ENCODE results near the gene SCCPDH.
A peak's percentile ranks its signal among the peaks of the same experiment; 100 is the strongest.
"Not testable (repeated sequence)": the region's sequence is repeated elsewhere in the genome, so short reads cannot be mapped to it uniquely, and the experiment has no call there.

Gene SCCPDH

GRCh38 chr1:246726255-246726679, 2.1 kb downstream of the SCCPDH start:
- Histone ChIP-seq H3K27me3 (replicated peaks) (no peaks in the 10 kb centered on the region), H3K36me3 (replicated peaks) (peaks cover 28% of the 10 kb centered on the region), H3K4me3 (ENCODE audit: low read depth, low read length) (no peak overlapping the region), H3K27ac (no peak overlapping the region)
- no peak for DNase-seq
- in situ Hi-C loops (cut with HindIII; ENCODE audit: low pct_ligation_motif_present, low sequenced_read_pairs): no loop called here
- TF ChIP-seq, protein P1, sequence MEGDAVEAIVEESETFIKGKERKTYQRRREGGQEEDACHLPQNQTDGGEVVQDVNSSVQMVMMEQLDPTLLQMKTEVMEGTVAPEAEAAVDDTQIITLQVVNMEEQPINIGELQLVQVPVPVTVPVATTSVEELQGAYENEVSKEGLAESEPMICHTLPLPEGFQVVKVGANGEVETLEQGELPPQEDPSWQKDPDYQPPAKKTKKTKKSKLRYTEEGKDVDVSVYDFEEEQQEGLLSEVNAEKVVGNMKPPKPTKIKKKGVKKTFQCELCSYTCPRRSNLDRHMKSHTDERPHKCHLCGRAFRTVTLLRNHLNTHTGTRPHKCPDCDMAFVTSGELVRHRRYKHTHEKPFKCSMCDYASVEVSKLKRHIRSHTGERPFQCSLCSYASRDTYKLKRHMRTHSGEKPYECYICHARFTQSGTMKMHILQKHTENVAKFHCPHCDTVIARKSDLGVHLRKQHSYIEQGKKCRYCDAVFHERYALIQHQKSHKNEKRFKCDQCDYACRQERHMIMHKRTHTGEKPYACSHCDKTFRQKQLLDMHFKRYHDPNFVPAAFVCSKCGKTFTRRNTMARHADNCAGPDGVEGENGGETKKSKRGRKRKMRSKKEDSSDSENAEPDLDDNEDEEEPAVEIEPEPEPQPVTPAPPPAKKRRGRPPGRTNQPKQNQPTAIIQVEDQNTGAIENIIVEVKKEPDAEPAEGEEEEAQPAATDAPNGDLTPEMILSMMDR (IDR thresholded peaks at IDR 0.05; ENCODE audit: low read depth, low read length, missing control alignments): no peak

DNA sequence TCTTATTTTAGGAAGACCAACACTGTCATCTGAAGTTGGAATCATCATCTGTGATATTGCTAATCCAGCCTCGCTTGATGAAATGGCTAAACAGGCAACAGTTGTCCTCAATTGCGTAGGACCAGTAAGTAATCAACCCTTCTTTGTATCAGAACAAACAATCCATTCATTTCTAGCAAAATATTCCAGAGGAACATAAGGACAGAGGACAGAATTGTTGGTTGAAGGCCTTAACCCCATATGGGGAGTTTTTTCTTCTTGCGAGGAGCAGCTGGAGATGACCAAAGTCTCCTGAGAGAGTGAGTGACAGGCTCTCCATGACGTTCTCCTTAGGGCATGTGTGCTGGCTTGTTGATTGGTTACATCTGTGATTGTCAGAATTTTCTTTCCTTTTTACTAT, 2.7 kb downstream of the SCCPDH start:
- H3K4me3 ChIP-seq (ENCODE audit: low read depth, low read length): no peak overlapping the region
- no peak overlapping the region for H3K27ac ChIP-seq
- DNase-seq: no peak
- H3K27me3 ChIP-seq (replicated peaks): no peaks in the 10 kb centered on the region
- H3K36me3 ChIP-seq (replicated peaks): peaks cover 33% of the 10 kb centered on the region
- in situ Hi-C loops (cut with HindIII; ENCODE audit: low pct_ligation_motif_present, low sequenced_read_pairs): no loop called here
- TF ChIP-seq, protein P1 (IDR thresholded peaks at IDR 0.05; ENCODE audit: low read depth, low read length, missing control alignments): no peak

DNA sequence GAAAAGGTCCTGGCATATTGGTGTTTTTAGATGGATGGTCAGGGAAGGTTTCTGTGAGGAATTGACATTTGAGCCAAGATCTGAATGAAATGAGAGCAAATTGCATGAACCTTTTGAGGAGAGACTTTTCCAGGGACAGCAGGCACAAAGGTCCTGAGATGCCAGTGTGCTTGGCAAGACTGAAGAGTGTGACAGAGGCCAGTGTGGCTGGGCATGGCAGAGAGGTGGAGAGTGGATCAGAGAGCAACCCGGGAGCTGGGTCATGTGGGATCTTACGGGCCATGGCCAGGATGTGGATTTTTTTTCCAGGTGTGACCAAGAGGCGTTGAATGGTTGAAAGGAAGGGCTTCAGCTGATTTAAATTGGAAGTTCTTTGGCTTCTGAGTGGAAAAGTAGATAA, 3.4 kb downstream of the SCCPDH start:
- H3K36me3 ChIP-seq (replicated peaks): peaks cover 35% of the 10 kb centered on the region
- DNase-seq: no peak
- in situ Hi-C loops (cut with HindIII; ENCODE audit: low pct_ligation_motif_present, low sequenced_read_pairs): no loop called here
- H3K27ac ChIP-seq: no peak overlapping the region
- no peak overlapping the region for H3K4me3 ChIP-seq (ENCODE audit: low read depth, low read length)
- TF ChIP-seq, protein P1 (IDR thresholded peaks at IDR 0.05; ENCODE audit: low read depth, low read length, missing control alignments): no peak
- H3K27me3 ChIP-seq (replicated peaks): no peaks in the 10 kb centered on the region

DNA sequence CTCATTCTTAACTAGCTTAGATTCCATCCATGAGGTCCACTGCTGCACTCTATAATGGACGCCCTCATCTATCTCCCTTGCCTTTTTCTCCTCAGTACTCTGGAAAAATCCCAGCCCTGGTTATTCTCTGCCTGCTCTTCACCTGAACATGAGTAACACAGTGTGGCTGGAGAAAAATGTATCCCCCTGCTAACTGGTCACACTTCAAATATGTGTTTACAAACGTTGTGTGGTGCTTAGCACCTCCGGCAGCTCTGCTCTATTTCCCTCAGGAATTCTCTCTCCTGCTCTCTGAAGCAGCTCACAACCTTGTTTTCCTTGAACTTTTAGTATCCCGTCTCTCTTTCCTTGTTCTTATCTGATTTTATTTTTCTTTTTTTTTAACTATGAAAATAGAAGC, 4.1 kb downstream of the SCCPDH start:
- peak; percentile 26 for DNase-seq
- no peak overlapping the region for H3K4me3 ChIP-seq (ENCODE audit: low read depth, low read length)
- in situ Hi-C loops (cut with HindIII; ENCODE audit: low pct_ligation_motif_present, low sequenced_read_pairs): no loop called here

DNA sequence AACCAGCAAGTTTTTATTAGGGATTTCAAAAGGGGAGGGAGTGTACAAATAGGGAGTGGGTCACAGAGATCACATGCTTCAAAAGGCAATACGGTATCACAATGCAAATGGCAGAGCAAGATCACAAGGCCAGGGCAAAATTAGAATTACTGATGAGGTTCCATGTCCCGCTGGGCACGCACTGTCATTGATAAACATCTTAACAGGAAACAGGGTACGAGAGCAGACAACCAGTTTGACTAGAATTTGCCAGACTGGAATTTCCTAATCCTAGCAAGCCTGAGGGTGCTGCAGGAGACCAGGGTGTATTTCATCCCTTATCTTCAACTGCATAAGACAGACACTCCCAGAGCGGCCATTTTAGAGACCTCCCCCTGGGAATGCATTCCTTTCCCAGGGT, 4.8 kb downstream of the SCCPDH start:
- H3K27ac ChIP-seq: not testable (repeated sequence)

More for the DNA sequence above, 4.1 kb downstream of the SCCPDH start:
- H3K27me3 ChIP-seq (replicated peaks): no peaks in the 10 kb centered on the region
- no peak overlapping the region for H3K27ac ChIP-seq
- peaks cover 37% of the 10 kb centered on the region for H3K36me3 ChIP-seq (replicated peaks)
- TF ChIP-seq, protein P1 (IDR thresholded peaks at IDR 0.05; ENCODE audit: low read depth, low read length, missing control alignments): no peak

GRCh38 chr1:246730839-246731238, 6.6 kb downstream of the SCCPDH start:
- no peak overlapping the region for H3K27ac ChIP-seq
- no peak overlapping the region for H3K4me3 ChIP-seq (ENCODE audit: low read depth, low read length)
- DNase-seq: no peak
- no peaks in the 10 kb centered on the region for H3K27me3 ChIP-seq (replicated peaks)
- TF ChIP-seq, protein P1 (IDR thresholded peaks at IDR 0.05; ENCODE audit: low read depth, low read length, missing control alignments): no peak
- peaks cover 44% of the 10 kb centered on the region for H3K36me3 ChIP-seq (replicated peaks)
- in situ Hi-C loops (cut with HindIII; ENCODE audit: low pct_ligation_motif_present, low sequenced_read_pairs): no loop called here

More for the DNA sequence above, 4.8 kb downstream of the SCCPDH start:
- in situ Hi-C loops (cut with HindIII; ENCODE audit: low pct_ligation_motif_present, low sequenced_read_pairs); DNase-seq; H3K4me3 ChIP-seq (ENCODE audit: low read depth, low read length); H3K27me3 ChIP-seq (replicated peaks): not testable (repeated sequence)
- peaks cover 37% of the 10 kb centered on the region for H3K36me3 ChIP-seq (replicated peaks)

DNA sequence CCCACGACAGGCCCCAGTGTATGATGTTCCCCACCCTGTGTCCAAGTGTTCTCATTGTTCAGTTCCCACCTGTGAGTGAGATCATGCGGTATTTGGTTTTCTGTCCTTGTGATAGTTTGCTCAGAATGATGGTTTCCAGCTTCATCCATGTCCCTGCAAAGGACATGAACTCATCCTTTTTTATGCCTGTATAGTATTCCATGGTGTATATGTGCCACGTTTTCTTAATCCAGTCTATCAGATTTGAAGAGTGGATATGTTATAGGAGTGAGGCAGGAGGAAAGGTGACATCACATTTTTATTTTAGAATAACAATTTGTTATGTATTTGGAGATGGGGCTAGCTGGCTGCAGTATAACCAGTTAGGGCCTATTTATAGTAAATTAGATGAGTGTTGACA, 7.7 kb downstream of the SCCPDH start:
- H3K4me3 ChIP-seq (ENCODE audit: low read depth, low read length); DNase-seq; H3K27me3 ChIP-seq (replicated peaks); H3K27ac ChIP-seq; in situ Hi-C loops (cut with HindIII; ENCODE audit: low pct_ligation_motif_present, low sequenced_read_pairs): not testable (repeated sequence)
- H3K36me3 ChIP-seq (replicated peaks): peaks cover 48% of the 10 kb centered on the region

All from brain microvascular endothelial cell (primary cell).